ENCODE measurements around the gene SLC25A5. TPM values are rescaled to one million over a fixed set of nuclear protein-coding genes. Genes with fewer than 3 reads are reported as not detected.

Gene SLC25A5
- total and polyA plus RNA-seq, 2 experiments from 2014 or later, result 348 to 451 TPM

DNA sequence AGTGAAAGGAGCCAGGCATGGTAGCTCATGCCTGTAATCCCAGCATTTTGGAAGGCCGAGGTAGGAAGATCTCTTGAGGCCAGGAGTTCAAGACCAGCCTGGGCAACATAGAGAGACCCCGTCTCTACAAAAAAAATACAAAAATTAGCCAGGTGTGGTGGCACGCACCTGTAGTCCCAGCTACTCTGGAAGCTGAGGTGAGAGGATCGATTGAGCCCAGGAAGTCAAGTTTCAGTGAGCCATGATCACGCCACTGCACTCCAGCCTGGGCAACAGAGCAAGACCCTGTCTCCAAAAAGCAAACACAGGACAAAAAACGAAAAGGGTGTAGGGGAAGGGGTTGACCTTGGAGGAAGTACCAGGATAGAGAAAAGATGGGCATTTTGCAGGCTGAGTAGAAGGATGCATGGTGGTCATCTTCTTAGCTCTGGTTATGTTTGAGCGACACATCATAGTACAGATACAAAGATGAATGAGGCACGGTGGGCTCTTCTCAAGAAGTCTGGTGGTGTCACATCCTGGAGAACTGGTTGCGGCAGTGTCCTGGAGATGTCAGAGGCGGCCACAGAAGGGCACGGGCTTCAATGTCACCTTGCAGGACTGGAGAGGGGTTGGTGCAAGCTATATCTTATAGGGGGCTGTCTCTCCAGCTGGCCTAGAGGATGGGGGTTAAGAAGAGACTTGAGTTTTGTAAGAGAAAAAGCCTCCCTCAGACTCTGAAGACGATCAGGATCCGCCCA lies 32.0 kb downstream of the SLC25A5 start:
- H3K27me3 Mint-ChIP-seq (ENCODE audit: insufficient read depth, low read depth, poor library complexity), result peaks cover 8% of the 10 kb centered on the region
- Histone ChIP-seq H3F3A (replicated peaks; ENCODE audit: low read depth) (no peaks in the 10 kb centered on the region), H3K27ac (ENCODE audit: low read depth) (no peak overlapping the region), H3K4me2 (no peak overlapping the region), H3K36me3 (ENCODE audit: insufficient read depth) (no peaks in the 10 kb centered on the region), H3K9me2 (ENCODE audit: insufficient read depth) (no peaks in the 10 kb centered on the region), H3K4me1 (ENCODE audit: insufficient read depth) (no peaks in the 10 kb centered on the region), H3K4me3 (no peak overlapping the region), H3K79me2 (replicated peaks; ENCODE audit: insufficient read depth) (no peaks in the 10 kb centered on the region), H4K20me1 (replicated peaks; ENCODE audit: insufficient read depth) (no peaks in the 10 kb centered on the region), H3K27me3 (ENCODE audit: insufficient read depth) (no peaks in the 10 kb centered on the region), H2AFZ (no peak overlapping the region)
- no peak overlapping the region for H3K4me3 Mint-ChIP-seq
- TF ChIP-seq STAT1 (IDR thresholded peaks at IDR 0.05; ENCODE audit: unreplicated experiment) (no peak), JUNB (IDR thresholded peaks at IDR 0.05; ENCODE audit: unreplicated experiment) (no peak), ZNF114 (CRISPR knock-in tag; IDR thresholded peaks at IDR 0.05) (no peak), EZH2phosphoT487 (IDR thresholded peaks at IDR 0.05; ENCODE audit: unreplicated experiment) (no peak), ZNF331 (CRISPR knock-in tag; IDR thresholded peaks at IDR 0.05; ENCODE audit: low read depth) (no peak), POLR2AphosphoS5 (IDR thresholded peaks at IDR 0.05; ENCODE audit: low read depth) (no peak), CREB1 (CRISPR knock-in tag; IDR thresholded peaks at IDR 0.05; ENCODE audit: low read depth) (no peak)
- TF ChIP-seq, protein P1, sequence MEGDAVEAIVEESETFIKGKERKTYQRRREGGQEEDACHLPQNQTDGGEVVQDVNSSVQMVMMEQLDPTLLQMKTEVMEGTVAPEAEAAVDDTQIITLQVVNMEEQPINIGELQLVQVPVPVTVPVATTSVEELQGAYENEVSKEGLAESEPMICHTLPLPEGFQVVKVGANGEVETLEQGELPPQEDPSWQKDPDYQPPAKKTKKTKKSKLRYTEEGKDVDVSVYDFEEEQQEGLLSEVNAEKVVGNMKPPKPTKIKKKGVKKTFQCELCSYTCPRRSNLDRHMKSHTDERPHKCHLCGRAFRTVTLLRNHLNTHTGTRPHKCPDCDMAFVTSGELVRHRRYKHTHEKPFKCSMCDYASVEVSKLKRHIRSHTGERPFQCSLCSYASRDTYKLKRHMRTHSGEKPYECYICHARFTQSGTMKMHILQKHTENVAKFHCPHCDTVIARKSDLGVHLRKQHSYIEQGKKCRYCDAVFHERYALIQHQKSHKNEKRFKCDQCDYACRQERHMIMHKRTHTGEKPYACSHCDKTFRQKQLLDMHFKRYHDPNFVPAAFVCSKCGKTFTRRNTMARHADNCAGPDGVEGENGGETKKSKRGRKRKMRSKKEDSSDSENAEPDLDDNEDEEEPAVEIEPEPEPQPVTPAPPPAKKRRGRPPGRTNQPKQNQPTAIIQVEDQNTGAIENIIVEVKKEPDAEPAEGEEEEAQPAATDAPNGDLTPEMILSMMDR (conservative IDR thresholded peaks at IDR 0.05; ENCODE audit: low read depth in 2 of 2), result no peak
- TF ChIP-seq, protein P2, sequence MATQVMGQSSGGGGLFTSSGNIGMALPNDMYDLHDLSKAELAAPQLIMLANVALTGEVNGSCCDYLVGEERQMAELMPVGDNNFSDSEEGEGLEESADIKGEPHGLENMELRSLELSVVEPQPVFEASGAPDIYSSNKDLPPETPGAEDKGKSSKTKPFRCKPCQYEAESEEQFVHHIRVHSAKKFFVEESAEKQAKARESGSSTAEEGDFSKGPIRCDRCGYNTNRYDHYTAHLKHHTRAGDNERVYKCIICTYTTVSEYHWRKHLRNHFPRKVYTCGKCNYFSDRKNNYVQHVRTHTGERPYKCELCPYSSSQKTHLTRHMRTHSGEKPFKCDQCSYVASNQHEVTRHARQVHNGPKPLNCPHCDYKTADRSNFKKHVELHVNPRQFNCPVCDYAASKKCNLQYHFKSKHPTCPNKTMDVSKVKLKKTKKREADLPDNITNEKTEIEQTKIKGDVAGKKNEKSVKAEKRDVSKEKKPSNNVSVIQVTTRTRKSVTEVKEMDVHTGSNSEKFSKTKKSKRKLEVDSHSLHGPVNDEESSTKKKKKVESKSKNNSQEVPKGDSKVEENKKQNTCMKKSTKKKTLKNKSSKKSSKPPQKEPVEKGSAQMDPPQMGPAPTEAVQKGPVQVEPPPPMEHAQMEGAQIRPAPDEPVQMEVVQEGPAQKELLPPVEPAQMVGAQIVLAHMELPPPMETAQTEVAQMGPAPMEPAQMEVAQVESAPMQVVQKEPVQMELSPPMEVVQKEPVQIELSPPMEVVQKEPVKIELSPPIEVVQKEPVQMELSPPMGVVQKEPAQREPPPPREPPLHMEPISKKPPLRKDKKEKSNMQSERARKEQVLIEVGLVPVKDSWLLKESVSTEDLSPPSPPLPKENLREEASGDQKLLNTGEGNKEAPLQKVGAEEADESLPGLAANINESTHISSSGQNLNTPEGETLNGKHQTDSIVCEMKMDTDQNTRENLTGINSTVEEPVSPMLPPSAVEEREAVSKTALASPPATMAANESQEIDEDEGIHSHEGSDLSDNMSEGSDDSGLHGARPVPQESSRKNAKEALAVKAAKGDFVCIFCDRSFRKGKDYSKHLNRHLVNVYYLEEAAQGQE (IDR thresholded peaks at IDR 0.05; ENCODE audit: unreplicated experiment), result no peak
- TF ChIP-seq, protein P3, sequence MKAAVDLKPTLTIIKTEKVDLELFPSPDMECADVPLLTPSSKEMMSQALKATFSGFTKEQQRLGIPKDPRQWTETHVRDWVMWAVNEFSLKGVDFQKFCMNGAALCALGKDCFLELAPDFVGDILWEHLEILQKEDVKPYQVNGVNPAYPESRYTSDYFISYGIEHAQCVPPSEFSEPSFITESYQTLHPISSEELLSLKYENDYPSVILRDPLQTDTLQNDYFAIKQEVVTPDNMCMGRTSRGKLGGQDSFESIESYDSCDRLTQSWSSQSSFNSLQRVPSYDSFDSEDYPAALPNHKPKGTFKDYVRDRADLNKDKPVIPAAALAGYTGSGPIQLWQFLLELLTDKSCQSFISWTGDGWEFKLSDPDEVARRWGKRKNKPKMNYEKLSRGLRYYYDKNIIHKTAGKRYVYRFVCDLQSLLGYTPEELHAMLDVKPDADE (IDR thresholded peaks at IDR 0.05), result no peak
- TF ChIP-seq, protein P4, sequence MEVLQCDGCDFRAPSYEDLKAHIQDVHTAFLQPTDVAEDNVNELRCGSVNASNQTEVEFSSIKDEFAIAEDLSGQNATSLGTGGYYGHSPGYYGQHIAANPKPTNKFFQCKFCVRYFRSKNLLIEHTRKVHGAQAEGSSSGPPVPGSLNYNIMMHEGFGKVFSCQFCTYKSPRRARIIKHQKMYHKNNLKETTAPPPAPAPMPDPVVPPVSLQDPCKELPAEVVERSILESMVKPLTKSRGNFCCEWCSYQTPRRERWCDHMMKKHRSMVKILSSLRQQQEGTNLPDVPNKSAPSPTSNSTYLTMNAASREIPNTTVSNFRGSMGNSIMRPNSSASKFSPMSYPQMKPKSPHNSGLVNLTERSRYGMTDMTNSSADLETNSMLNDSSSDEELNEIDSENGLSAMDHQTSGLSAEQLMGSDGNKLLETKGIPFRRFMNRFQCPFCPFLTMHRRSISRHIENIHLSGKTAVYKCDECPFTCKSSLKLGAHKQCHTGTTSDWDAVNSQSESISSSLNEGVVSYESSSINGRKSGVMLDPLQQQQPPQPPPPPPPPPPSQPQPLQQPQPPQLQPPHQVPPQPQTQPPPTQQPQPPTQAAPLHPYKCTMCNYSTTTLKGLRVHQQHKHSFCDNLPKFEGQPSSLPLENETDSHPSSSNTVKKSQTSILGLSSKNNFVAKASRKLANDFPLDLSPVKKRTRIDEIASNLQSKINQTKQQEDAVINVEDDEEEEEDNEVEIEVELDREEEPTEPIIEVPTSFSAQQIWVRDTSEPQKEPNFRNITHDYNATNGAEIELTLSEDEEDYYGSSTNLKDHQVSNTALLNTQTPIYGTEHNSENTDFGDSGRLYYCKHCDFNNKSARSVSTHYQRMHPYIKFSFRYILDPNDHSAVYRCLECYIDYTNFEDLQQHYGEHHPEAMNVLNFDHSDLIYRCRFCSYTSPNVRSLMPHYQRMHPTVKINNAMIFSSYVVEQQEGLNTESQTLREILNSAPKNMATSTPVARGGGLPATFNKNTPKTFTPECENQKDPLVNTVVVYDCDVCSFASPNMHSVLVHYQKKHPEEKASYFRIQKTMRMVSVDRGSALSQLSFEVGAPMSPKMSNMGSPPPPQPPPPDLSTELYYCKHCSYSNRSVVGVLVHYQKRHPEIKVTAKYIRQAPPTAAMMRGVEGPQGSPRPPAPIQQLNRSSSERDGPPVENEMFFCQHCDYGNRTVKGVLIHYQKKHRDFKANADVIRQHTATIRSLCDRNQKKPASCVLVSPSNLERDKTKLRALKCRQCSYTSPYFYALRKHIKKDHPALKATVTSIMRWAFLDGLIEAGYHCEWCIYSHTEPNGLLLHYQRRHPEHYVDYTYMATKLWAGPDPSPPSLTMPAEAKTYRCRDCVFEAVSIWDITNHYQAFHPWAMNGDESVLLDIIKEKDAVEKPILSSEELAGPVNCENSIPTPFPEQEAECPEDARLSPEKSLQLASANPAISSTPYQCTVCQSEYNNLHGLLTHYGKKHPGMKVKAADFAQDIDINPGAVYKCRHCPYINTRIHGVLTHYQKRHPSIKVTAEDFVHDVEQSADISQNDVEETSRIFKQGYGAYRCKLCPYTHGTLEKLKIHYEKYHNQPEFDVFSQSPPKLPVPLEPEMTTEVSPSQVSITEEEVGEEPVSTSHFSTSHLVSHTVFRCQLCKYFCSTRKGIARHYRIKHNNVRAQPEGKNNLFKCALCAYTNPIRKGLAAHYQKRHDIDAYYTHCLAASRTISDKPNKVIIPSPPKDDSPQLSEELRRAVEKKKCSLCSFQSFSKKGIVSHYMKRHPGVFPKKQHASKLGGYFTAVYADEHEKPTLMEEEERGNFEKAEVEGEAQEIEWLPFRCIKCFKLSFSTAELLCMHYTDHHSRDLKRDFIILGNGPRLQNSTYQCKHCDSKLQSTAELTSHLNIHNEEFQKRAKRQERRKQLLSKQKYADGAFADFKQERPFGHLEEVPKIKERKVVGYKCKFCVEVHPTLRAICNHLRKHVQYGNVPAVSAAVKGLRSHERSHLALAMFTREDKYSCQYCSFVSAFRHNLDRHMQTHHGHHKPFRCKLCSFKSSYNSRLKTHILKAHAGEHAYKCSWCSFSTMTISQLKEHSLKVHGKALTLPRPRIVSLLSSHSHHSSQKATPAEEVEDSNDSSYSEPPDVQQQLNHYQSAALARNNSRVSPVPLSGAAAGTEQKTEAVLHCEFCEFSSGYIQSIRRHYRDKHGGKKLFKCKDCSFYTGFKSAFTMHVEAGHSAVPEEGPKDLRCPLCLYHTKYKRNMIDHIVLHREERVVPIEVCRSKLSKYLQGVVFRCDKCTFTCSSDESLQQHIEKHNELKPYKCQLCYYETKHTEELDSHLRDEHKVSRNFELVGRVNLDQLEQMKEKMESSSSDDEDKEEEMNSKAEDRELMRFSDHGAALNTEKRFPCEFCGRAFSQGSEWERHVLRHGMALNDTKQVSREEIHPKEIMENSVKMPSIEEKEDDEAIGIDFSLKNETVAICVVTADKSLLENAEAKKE (CRISPR knock-in tag; IDR thresholded peaks at IDR 0.05), result no peak
- no peak overlapping the region for H3K27ac Mint-ChIP-seq
- no peaks in the 10 kb centered on the region for H3K9me3 Mint-ChIP-seq
- no peaks in the 10 kb centered on the region for H3K36me3 Mint-ChIP-seq (ENCODE audit: low read depth)
- DNase-seq (ENCODE audit: low spot score) (no peak), ATAC-seq (no peak)
- H3K4me1 Mint-ChIP-seq, result peaks cover 3% of the 10 kb centered on the region; the same call in 1 of the 3 replicates
